HFFc6 (cell line): ENCODE results near the gene TCERG1L. TPM values are rescaled to one million over a fixed set of nuclear protein-coding genes. Genes with fewer than 3 reads are reported as not detected.

Experiments
- DNase-seq: peaks from one replicate; pipeline ENCODE4 v3.0.0-alpha.2; 2018
- H3K27ac Mint-ChIP-seq: 2 replicates; pipeline ENCODE4 v1.8.0; 2020; ENCODE audit warnings: mild to moderate bottlenecking, mixed read lengths
- H3K27me3 Mint-ChIP-seq: 2 replicates; pipeline ENCODE4 v1.8.0; 2021; ENCODE audit warnings: mild to moderate bottlenecking, moderate library complexity, mixed read lengths; ENCODE audit not compliant: insufficient read depth
- H3K36me3 Mint-ChIP-seq: 2 replicates; pipeline ENCODE4 v1.8.0; 2021; ENCODE audit warnings: low read depth, mixed read lengths
- H3K4me1 Mint-ChIP-seq: 2 replicates; pipeline ENCODE4 v1.8.0; 2020; ENCODE audit warnings: low read depth, mixed read lengths
- H3K4me3 Mint-ChIP-seq: 2 replicates; pipeline ENCODE4 v1.8.0; 2020; ENCODE audit warnings: mild to moderate bottlenecking, moderate library complexity, mixed read lengths
- H3K9me3 Mint-ChIP-seq: 2 replicates; pipeline ENCODE4 v1.8.0; 2020; ENCODE audit warnings: mild to moderate bottlenecking, mixed read lengths
- CTCF ChIP-seq: fragments of 200-600 bp; sonication (generic); IDR thresholded peaks from 2 replicates; pipeline ENCODE4 v1.5.0; 2021; ENCODE audit warnings: antibody characterized with exemption, mild to moderate bottlenecking
- total RNA-seq, 6 experiments: library from RNA; stranded (reverse); fragmentation: NEBNext Ultra II Directional; extraction: Animal tissue kit (Norgen Biotek cat#: 25700); gene quantifications; 2 replicates in 1 of 6; 3 replicates in 5 of 6; pipeline ENCODE4 v1.2.3, GENCODE V29; 2021

TCERG1L gene
- total RNA-seq, 6 experiments from 2014 or later = 0.09 TPM; not detected in 5

- peaks cover 81% of the 10 kb centered on the region for H3K9me3 Mint-ChIP-seq
- H3K27ac Mint-ChIP-seq = no peak overlapping the region
- no peak overlapping the region for H3K4me3 Mint-ChIP-seq
- DNase-seq = no peak
- peaks cover 9% of the 10 kb centered on the region; the same call in 1 of the 2 replicates for H3K36me3 Mint-ChIP-seq
- peaks cover 2% of the 10 kb centered on the region for H3K27me3 Mint-ChIP-seq
- no peaks in the 10 kb centered on the region for H3K4me1 Mint-ChIP-seq
- no peak for TF ChIP-seq CTCF
Observed at GRCh38 chr10:131128731-131129130, 182.8 kb downstream of the TCERG1L start.

- peaks cover 9% of the 10 kb centered on the region; the same call in 1 of the 2 replicates for H3K36me3 Mint-ChIP-seq
- H3K4me1 Mint-ChIP-seq = no peaks in the 10 kb centered on the region
- H3K27ac Mint-ChIP-seq = no peak overlapping the region
- peaks cover 79% of the 10 kb centered on the region for H3K9me3 Mint-ChIP-seq
- no peaks in the 10 kb centered on the region; the same call in 1 of the 2 replicates for H3K27me3 Mint-ChIP-seq
- no peak for TF ChIP-seq CTCF
- no peak for DNase-seq
- no peak overlapping the region for H3K4me3 Mint-ChIP-seq
Observed at GRCh38 chr10:131127610-131128009, 183.9 kb downstream of the TCERG1L start.

GRCh38 chr10:131127138-131127589, 184.4 kb downstream of the TCERG1L start:
- Mint-ChIP-seq H3K36me3 (peaks cover 9% of the 10 kb centered on the region; the same call in 1 of the 2 replicates), H3K27me3 (no peaks in the 10 kb centered on the region; the same call in 1 of the 2 replicates), H3K4me1 (no peaks in the 10 kb centered on the region), H3K9me3 (peaks cover 79% of the 10 kb centered on the region), H3K27ac (no peak overlapping the region), H3K4me3 (no peak overlapping the region)
- DNase-seq = no peak
- no peak for TF ChIP-seq CTCF

GRCh38 chr10:131126321-131127137, 185.0 kb downstream of the TCERG1L start:
- no peaks in the 10 kb centered on the region; the same call in 1 of the 2 replicates for H3K27me3 Mint-ChIP-seq
- H3K27ac Mint-ChIP-seq = no peak overlapping the region
- no peak for DNase-seq
- H3K36me3 Mint-ChIP-seq = peaks cover 9% of the 10 kb centered on the region; the same call in 1 of the 2 replicates
- TF ChIP-seq CTCF = no peak
- H3K4me1 Mint-ChIP-seq = no peaks in the 10 kb centered on the region
- H3K4me3 Mint-ChIP-seq = no peak overlapping the region
- H3K9me3 Mint-ChIP-seq = peaks cover 73% of the 10 kb centered on the region

- H3K4me3 Mint-ChIP-seq = no peak overlapping the region
- DNase-seq = no peak
- H3K9me3 Mint-ChIP-seq = peaks cover 73% of the 10 kb centered on the region
- no peaks in the 10 kb centered on the region; the same call in 1 of the 2 replicates for H3K27me3 Mint-ChIP-seq
- H3K4me1 Mint-ChIP-seq = no peaks in the 10 kb centered on the region
- peaks cover 5% of the 10 kb centered on the region; the same call in 1 of the 2 replicates for H3K36me3 Mint-ChIP-seq
- TF ChIP-seq CTCF = no peak
- H3K27ac Mint-ChIP-seq = no peak overlapping the region
Observed at GRCh38 chr10:131125511-131126225, 185.9 kb downstream of the TCERG1L start.
